HG02763 (cell line): ENCODE results near the gene TLR1.
A peak's percentile ranks its signal among the peaks of the same experiment; 100 is the strongest.
"Not testable (repeated sequence)": the region's sequence is repeated elsewhere in the genome, so short reads cannot be mapped to it uniquely, and the experiment has no call there.

Experiments used
- ATAC-seq: cut with Tn5 transposase; IDR thresholded peaks from one replicate; pipeline ENCODE4 v1.9.1; 2021; ENCODE audit warnings: mild to moderate bottlenecking, moderate library complexity; ENCODE audit not compliant: unreplicated experiment

Gene TLR1

GRCh38 chr4:38777925-38778324 lies 26.7 kb downstream of the TLR1 start:
- ATAC-seq: not testable (repeated sequence)

- no peak for ATAC-seq
Measured at GRCh38 chr4:38775326-38775725, 29.3 kb downstream of the TLR1 start.

- ATAC-seq: no peak
Measured at GRCh38 chr4:38774181-38774955, 30.2 kb downstream of the TLR1 start.

GRCh38 chr4:38770281-38770680 lies 34.3 kb downstream of the TLR1 start:
- not testable (repeated sequence) for ATAC-seq

GRCh38 chr4:38769857-38770256 lies 34.7 kb downstream of the TLR1 start:
- ATAC-seq: no peak

- no peak for ATAC-seq
Measured at GRCh38 chr4:38769441-38769840, 35.1 kb downstream of the TLR1 start.

GRCh38 chr4:38768968-38769394 lies 35.6 kb downstream of the TLR1 start:
- ATAC-seq: no peak

- ATAC-seq: not testable (repeated sequence)
Measured at GRCh38 chr4:38766940-38767339, 37.7 kb downstream of the TLR1 start.

GRCh38 chr4:38765382-38765781 lies 39.2 kb downstream of the TLR1 start:
- no peak for ATAC-seq

- no peak for ATAC-seq
Measured at GRCh38 chr4:38764277-38764676, 40.3 kb downstream of the TLR1 start.

- peak; percentile 22 for ATAC-seq
Measured at GRCh38 chr4:38762560-38762959, 42.0 kb downstream of the TLR1 start.

GRCh38 chr4:38759790-38760122 lies 44.8 kb downstream of the TLR1 start:
- no peak for ATAC-seq

GRCh38 chr4:38759113-38759789 lies 45.3 kb downstream of the TLR1 start:
- ATAC-seq: no peak

GRCh38 chr4:38757945-38758600 lies 46.5 kb downstream of the TLR1 start:
- no peak for ATAC-seq

GRCh38 chr4:38752941-38753806 lies 51.4 kb downstream of the TLR1 start:
- no peak for ATAC-seq

GRCh38 chr4:38752372-38752940 lies 52.1 kb downstream of the TLR1 start:
- ATAC-seq: peak; percentile 92

GRCh38 chr4:38751341-38752010 lies 53.1 kb downstream of the TLR1 start:
- ATAC-seq: no peak

- ATAC-seq: no peak
Measured at GRCh38 chr4:38749336-38749735, 55.3 kb downstream of the TLR1 start.

GRCh38 chr4:38747629-38748028 lies 57.0 kb downstream of the TLR1 start:
- ATAC-seq: no peak
